Trophoblast cell (in vitro differentiated cells and primary cell): ENCODE measurements around the gene ZNF536.

Source experiments
- DNase-seq, 2 donors: peaks; one replicate each; pipeline ENCODE4 v3.0.0-alpha.2; 2016
- H2AFZ ChIP-seq: 2 replicates; pipeline ENCODE4 v1.6.1; 2013; ENCODE audit warnings: low read length, moderate library complexity, mild to moderate bottlenecking; ENCODE audit not compliant: insufficient read depth, poor library complexity
- H2AK5ac ChIP-seq: 2 replicates; pipeline ENCODE4 v1.6.1; 2013; ENCODE audit warnings: mild to moderate bottlenecking, low read length
- H2BK120ac ChIP-seq: 2 replicates; pipeline ENCODE4 v1.6.1; 2013; ENCODE audit warnings: low read length, mild to moderate bottlenecking, moderate library complexity; ENCODE audit not compliant: insufficient read depth, poor library complexity
- H2BK12ac ChIP-seq: 2 replicates; pipeline ENCODE4 v1.6.1; 2013; ENCODE audit warnings: mild to moderate bottlenecking, low read length, moderate library complexity
- H2BK5ac ChIP-seq: 2 replicates; pipeline ENCODE4 v1.6.1; 2013; ENCODE audit warnings: low read length, low read depth, moderate library complexity, mild to moderate bottlenecking; ENCODE audit not compliant: poor library complexity
- H3K14ac ChIP-seq: 2 replicates; pipeline ENCODE4 v1.6.1; 2013; ENCODE audit warnings: mild to moderate bottlenecking, low read length
- H3K18ac ChIP-seq: 2 replicates; pipeline ENCODE4 v1.6.1; 2013; ENCODE audit warnings: mild to moderate bottlenecking, low read length
- H3K23ac ChIP-seq: 2 replicates; pipeline ENCODE4 v1.6.1; 2013; ENCODE audit warnings: low read length
- H3K27ac ChIP-seq: 2 replicates; pipeline ENCODE4 v1.5.1; 2013; ENCODE audit warnings: low read depth, mild to moderate bottlenecking, inconsistent platforms, low read length, moderate library complexity
- H3K27me3 ChIP-seq: 2 replicates; pipeline ENCODE4 v1.6.1; 2013; ENCODE audit warnings: inconsistent platforms, mild to moderate bottlenecking, low read length, moderate library complexity; ENCODE audit not compliant: insufficient read depth
- H3K36me3 ChIP-seq, 2 experiments: 1 replicate in 1 of 2; 2 replicates in 1 of 2; pipeline ENCODE4 v1.6.1; 2013; ENCODE audit warnings: low read length in 2 of 2, mild to moderate bottlenecking in 2 of 2, moderate library complexity in 1 of 2; ENCODE audit not compliant: insufficient read depth in 2 of 2, control insufficient read depth in 1 of 2
- H3K4ac ChIP-seq: 2 replicates; pipeline ENCODE4 v1.6.1; 2013; ENCODE audit warnings: low read depth, mild to moderate bottlenecking, low read length, moderate library complexity
- H3K4me1 ChIP-seq, 2 experiments: 1 replicate in 1 of 2; 2 replicates in 1 of 2; pipeline ENCODE4 v1.6.1; 2013; ENCODE audit warnings: low read length in 2 of 2, mild to moderate bottlenecking in 2 of 2, moderate library complexity in 1 of 2; ENCODE audit not compliant: insufficient read depth in 2 of 2, control insufficient read depth in 1 of 2
- H3K4me2 ChIP-seq: 2 replicates; pipeline ENCODE4 v1.6.1; 2013; ENCODE audit warnings: inconsistent platforms, mild to moderate bottlenecking, low read length, moderate library complexity
- H3K4me3 ChIP-seq: 2 replicates; pipeline ENCODE4 v1.5.1; 2013; ENCODE audit warnings: mild to moderate bottlenecking, low read depth, low read length, inconsistent platforms
- H3K79me1 ChIP-seq: one replicate; pipeline ENCODE4 v1.6.1; 2013; ENCODE audit warnings: low read length
- H3K79me2 ChIP-seq: 2 replicates; pipeline ENCODE4 v1.6.1; 2013; ENCODE audit warnings: low read length, mild to moderate bottlenecking; ENCODE audit not compliant: control insufficient read depth, insufficient read depth, poor library complexity
- H3K9ac ChIP-seq: 2 replicates; pipeline ENCODE4 v1.6.1; 2013; ENCODE audit warnings: mild to moderate bottlenecking, low read length
- H3K9me3 ChIP-seq: 2 replicates; pipeline ENCODE4 v1.6.1; 2013; ENCODE audit warnings: low read depth, mild to moderate bottlenecking, control low read depth, inconsistent platforms, low read length; ENCODE audit not compliant: insufficient read depth
- H4K12ac ChIP-seq: 2 replicates; pipeline ENCODE4 v1.6.1; 2013; ENCODE audit warnings: low read depth, mild to moderate bottlenecking, low read length, moderate library complexity
- H4K8ac ChIP-seq: 2 replicates; pipeline ENCODE4 v1.6.1; 2013; ENCODE audit warnings: low read depth, mild to moderate bottlenecking, low read length, moderate library complexity
- H4K91ac ChIP-seq: one replicate; pipeline ENCODE4 v1.6.1; 2013; ENCODE audit warnings: low read depth, mild to moderate bottlenecking, low read length, moderate library complexity
- WGBS: extraction: QIAGEN DNeasy Blood & Tissue Kit; methylation state at CpG from one replicate; pipeline ENCODE4 v1.1.7; 2013; ENCODE audit warnings: missing lambda C conversion rate; ENCODE audit not compliant: insufficient read length, insufficient coverage; ENCODE audit errors: extremely low coverage; 5-methylcytosine and 5-hydroxymethylcytosine counted together

The ZNF536 gene

GRCh38 chr19:30391052-30391451 lies 18.9 kb downstream of the ZNF536 start:
- H3K4me2 ChIP-seq = no peak overlapping the region
- no CpG with 5 or more reads among the region's 5 CpGs for WGBS
- H3K9me3 ChIP-seq = no peaks in the 10 kb centered on the region
- H3K79me2 ChIP-seq = no peaks in the 10 kb centered on the region
- no peak overlapping the region for H3K4ac ChIP-seq
- H3K9ac ChIP-seq = no peak overlapping the region
- no peak overlapping the region for H3K4me3 ChIP-seq
- no peak overlapping the region for H2BK5ac ChIP-seq
- H2BK12ac ChIP-seq = no peak overlapping the region
- H4K12ac ChIP-seq = no peak overlapping the region
- no peak overlapping the region for H3K23ac ChIP-seq
- no peaks in the 10 kb centered on the region for H3K36me3 ChIP-seq
- H3K79me1 ChIP-seq = no peaks in the 10 kb centered on the region
- H3K27ac ChIP-seq = no peak overlapping the region
- H2BK120ac ChIP-seq = no peak overlapping the region
- no peak overlapping the region for H4K8ac ChIP-seq
- no peak overlapping the region for H2AK5ac ChIP-seq
- H3K14ac ChIP-seq = no peak overlapping the region
- H3K4me1 ChIP-seq = peaks cover 2 to 6% of the 10 kb centered on the region in 2 experiments
- no peak overlapping the region for H2AFZ ChIP-seq
- H3K27me3 ChIP-seq = no peaks in the 10 kb centered on the region
- H3K18ac ChIP-seq = no peak overlapping the region
- DNase-seq = no peak
- no peak overlapping the region for H4K91ac ChIP-seq

GRCh38 chr19:30391554-30392551 lies 19.7 kb downstream of the ZNF536 start:
- Histone ChIP-seq H3K4ac (no peak overlapping the region), H3K27me3 (no peaks in the 10 kb centered on the region), H3K27ac (no peak overlapping the region), H2AK5ac (no peak overlapping the region), H3K4me1 (peaks cover 2 to 6% of the 10 kb centered on the region in 2 experiments), H3K23ac (no peak overlapping the region), H3K18ac (no peak overlapping the region), H2BK120ac (no peak overlapping the region), H3K36me3 (no peaks in the 10 kb centered on the region), H3K79me2 (no peaks in the 10 kb centered on the region), H4K8ac (no peak overlapping the region), H4K12ac (peak overlapping the region; percentile 38), H3K9me3 (no peaks in the 10 kb centered on the region), H2BK5ac (no peak overlapping the region), H3K4me2 (no peak overlapping the region), H3K79me1 (no peaks in the 10 kb centered on the region), H2AFZ (no peak overlapping the region), H3K4me3 (no peak overlapping the region), H4K91ac (no peak overlapping the region), H3K9ac (no peak overlapping the region), H3K14ac (no peak overlapping the region), H2BK12ac (no peak overlapping the region)
- no peak for DNase-seq
- WGBS = no CpG with 5 or more reads among the region's 19 CpGs

- no peak overlapping the region for H3K18ac ChIP-seq
Observed at GRCh38 chr19:30393046-30393445, 20.9 kb downstream of the ZNF536 start.

GRCh38 chr19:30393729-30394480 lies 21.7 kb downstream of the ZNF536 start:
- no peaks in the 10 kb centered on the region for H3K79me2 ChIP-seq
- no peak overlapping the region for H3K4ac ChIP-seq
- no peak overlapping the region for H3K9ac ChIP-seq
- no peak overlapping the region for H3K4me2 ChIP-seq
- H4K8ac ChIP-seq = no peak overlapping the region
- H3K27me3 ChIP-seq = no peaks in the 10 kb centered on the region
- H2BK120ac ChIP-seq = no peak overlapping the region
- H3K18ac ChIP-seq = no peak overlapping the region
- no peak overlapping the region for H4K12ac ChIP-seq
- DNase-seq = no peak
- H3K79me1 ChIP-seq = no peaks in the 10 kb centered on the region
- no peak overlapping the region for H3K4me3 ChIP-seq
- H3K14ac ChIP-seq = no peak overlapping the region
- no peak overlapping the region for H3K27ac ChIP-seq
- H3K4me1 ChIP-seq = peaks cover 2 to 6% of the 10 kb centered on the region in 2 experiments
- no peak overlapping the region for H4K91ac ChIP-seq
- H2BK12ac ChIP-seq = no peak overlapping the region
- no peaks in the 10 kb centered on the region for H3K36me3 ChIP-seq
- no peak overlapping the region for H2AK5ac ChIP-seq
- H2AFZ ChIP-seq = no peak overlapping the region
- WGBS = no CpG with 5 or more reads among the region's 6 CpGs
- H3K23ac ChIP-seq = no peak overlapping the region
- no peaks in the 10 kb centered on the region for H3K9me3 ChIP-seq
- no peak overlapping the region for H2BK5ac ChIP-seq

More at GRCh38 chr19:30393046-30393445, 20.9 kb downstream of the ZNF536 start:
- H2BK5ac ChIP-seq = no peak overlapping the region
- no peak overlapping the region for H3K4me2 ChIP-seq
- no peaks in the 10 kb centered on the region for H3K79me1 ChIP-seq
- no CpG with 5 or more reads among the region's 5 CpGs for WGBS
- no peaks in the 10 kb centered on the region for H3K27me3 ChIP-seq
- H3K4me3 ChIP-seq = no peak overlapping the region
- H4K8ac ChIP-seq = no peak overlapping the region
- H3K4me1 ChIP-seq = peaks cover 2 to 6% of the 10 kb centered on the region in 2 experiments
- no peak overlapping the region for H3K4ac ChIP-seq
- H2AFZ ChIP-seq = no peak overlapping the region
- DNase-seq = no peak
- no peak overlapping the region for H3K27ac ChIP-seq
- no peak overlapping the region for H3K14ac ChIP-seq
- no peaks in the 10 kb centered on the region for H3K36me3 ChIP-seq
- no peak overlapping the region for H3K9ac ChIP-seq
- H4K12ac ChIP-seq = no peak overlapping the region
- H2BK12ac ChIP-seq = no peak overlapping the region
- no peak overlapping the region for H4K91ac ChIP-seq
- no peak overlapping the region for H2BK120ac ChIP-seq
- H3K79me2 ChIP-seq = no peaks in the 10 kb centered on the region
- no peaks in the 10 kb centered on the region for H3K9me3 ChIP-seq
- no peak overlapping the region for H3K23ac ChIP-seq
- no peak overlapping the region for H2AK5ac ChIP-seq
